ENCODE measurements around the gene PRPF8. TPM values are rescaled to one million over a fixed set of nuclear protein-coding genes. Genes with fewer than 3 reads are reported as not detected.
A peak's percentile ranks its signal among the peaks of the same experiment; 100 is the strongest.

Gene PRPF8
- total and polyA plus RNA-seq, 2 of the 13 experiments (the other 11 are each of a cell fraction or from before 2014, with no cell fraction given) = 112 to 179 TPM

- no peak for TF ChIP-seq YY1 (IDR thresholded peaks at IDR 0.05; ENCODE audit: insufficient read depth, insufficient replicate concordance, low read depth, low read length)
- peak; percentile 67; the same call in 1 of the 2 replicates for TF ChIP-seq ELF3 (CRISPR knock-in tag; IDR thresholded peaks at IDR 0.05)
- TF ChIP-seq PHF20 (CRISPR knock-in tag; IDR thresholded peaks at IDR 0.05) = no peak
- TF ChIP-seq NFRKB (IDR thresholded peaks at IDR 0.05) = no peak
- no peak for TF ChIP-seq RELA (CRISPR knock-in tag; IDR thresholded peaks at IDR 0.05)
- TF ChIP-seq IKZF1 (IDR thresholded peaks at IDR 0.05) = no peak
- TF ChIP-seq ZNF563 (CRISPR knock-in tag; IDR thresholded peaks at IDR 0.05) = no peak
- TF ChIP-seq GABPA (IDR thresholded peaks at IDR 0.05; ENCODE audit: low read depth, low read length) = no peak
- TF ChIP-seq GABPA (CRISPR knock-in tag; IDR thresholded peaks at IDR 0.05; ENCODE audit: low read depth) = peak; percentile 42; the same call in 1 of the 2 replicates
- no peak for TF ChIP-seq ZNF691 (CRISPR knock-in tag; IDR thresholded peaks at IDR 0.05; ENCODE audit: borderline replicate concordance, low read depth)
- TF ChIP-seq THAP11 (CRISPR knock-in tag; IDR thresholded peaks at IDR 0.05) = no peak
- TF ChIP-seq JUNB (CRISPR knock-in tag; IDR thresholded peaks at IDR 0.05; ENCODE audit: borderline replicate concordance) = no peak
- peak; percentile 47; the same call in 1 of the 2 replicates for TF ChIP-seq HOXA3 (CRISPR knock-in tag; IDR thresholded peaks at IDR 0.05)
- no peak for TF ChIP-seq TP53 (CRISPR knock-in tag; conservative IDR thresholded peaks at IDR 0.05)
- no peak for TF ChIP-seq ADNP (CRISPR knock-in tag; IDR thresholded peaks at IDR 0.05)
- TF ChIP-seq ZSCAN22 (CRISPR knock-in tag; IDR thresholded peaks at IDR 0.05) = no peak
- no peak for TF ChIP-seq POLR2A (IDR thresholded peaks at IDR 0.05; ENCODE audit: insufficient read depth in 1 of 2, low read depth in 2 of 2, low read length in 2 of 2)
- TF ChIP-seq PITX1 (CRISPR knock-in tag; IDR thresholded peaks at IDR 0.05) = no peak
- TF ChIP-seq ZGPAT (CRISPR knock-in tag; IDR thresholded peaks at IDR 0.05) = no peak
- no peak for TF ChIP-seq MBD4 (IDR thresholded peaks at IDR 0.05; ENCODE audit: borderline replicate concordance, low read length)
- 0 out of 2 replicates have a peak, but pooled peaks have one; percentile 29 for TF ChIP-seq ZNF292 (CRISPR knock-in tag; IDR thresholded peaks at IDR 0.05; ENCODE audit: borderline replicate concordance, low read depth)
- TF ChIP-seq RARA (CRISPR knock-in tag; IDR thresholded peaks at IDR 0.05) = peak; percentile 72
- no peak for TF ChIP-seq ZHX2 (IDR thresholded peaks at IDR 0.05; ENCODE audit: low read depth)
- no peak for TF ChIP-seq ZHX2 (CRISPR knock-in tag; IDR thresholded peaks at IDR 0.05; ENCODE audit: borderline replicate concordance)
- no peak for TF ChIP-seq ZNF3 (CRISPR knock-in tag; IDR thresholded peaks at IDR 0.05)
- TF ChIP-seq CEBPG (CRISPR knock-in tag; IDR thresholded peaks at IDR 0.05) = no peak
- no peak for TF ChIP-seq CAMTA2 (CRISPR knock-in tag; IDR thresholded peaks at IDR 0.05; ENCODE audit: borderline replicate concordance)
Measured at GRCh38 chr17:1621273-1621954, 63.3 kb downstream of the PRPF8 start (continued).
